DND-41 (cell line): ENCODE results near the gene RIPOR1.

ENCODE experiments used
- CTCF ChIP-seq: IDR thresholded peaks from 2 replicates; pipeline ENCODE4 v1.5.1; 2012; ENCODE audit warnings: borderline replicate concordance, low read length, moderate library complexity, mild to moderate bottlenecking; ENCODE audit not compliant: poor library complexity, severe bottlenecking; ENCODE audit errors: extremely low read depth
- EZH2 ChIP-seq: IDR thresholded peaks from 3 replicates; pipeline ENCODE4 v1.6.1; 2012; ENCODE audit warnings: borderline replicate concordance, low read depth, mild to moderate bottlenecking, moderate library complexity, low read length, inconsistent platforms; ENCODE audit not compliant: severe bottlenecking

- TF ChIP-seq CTCF (no peak), EZH2 (no peak)
These were observed 10.6 kb downstream of the RIPOR1 start for GRCh38 chr16:67539271-67539670.
